ENCODE data around the gene KCNN1.

DNA sequence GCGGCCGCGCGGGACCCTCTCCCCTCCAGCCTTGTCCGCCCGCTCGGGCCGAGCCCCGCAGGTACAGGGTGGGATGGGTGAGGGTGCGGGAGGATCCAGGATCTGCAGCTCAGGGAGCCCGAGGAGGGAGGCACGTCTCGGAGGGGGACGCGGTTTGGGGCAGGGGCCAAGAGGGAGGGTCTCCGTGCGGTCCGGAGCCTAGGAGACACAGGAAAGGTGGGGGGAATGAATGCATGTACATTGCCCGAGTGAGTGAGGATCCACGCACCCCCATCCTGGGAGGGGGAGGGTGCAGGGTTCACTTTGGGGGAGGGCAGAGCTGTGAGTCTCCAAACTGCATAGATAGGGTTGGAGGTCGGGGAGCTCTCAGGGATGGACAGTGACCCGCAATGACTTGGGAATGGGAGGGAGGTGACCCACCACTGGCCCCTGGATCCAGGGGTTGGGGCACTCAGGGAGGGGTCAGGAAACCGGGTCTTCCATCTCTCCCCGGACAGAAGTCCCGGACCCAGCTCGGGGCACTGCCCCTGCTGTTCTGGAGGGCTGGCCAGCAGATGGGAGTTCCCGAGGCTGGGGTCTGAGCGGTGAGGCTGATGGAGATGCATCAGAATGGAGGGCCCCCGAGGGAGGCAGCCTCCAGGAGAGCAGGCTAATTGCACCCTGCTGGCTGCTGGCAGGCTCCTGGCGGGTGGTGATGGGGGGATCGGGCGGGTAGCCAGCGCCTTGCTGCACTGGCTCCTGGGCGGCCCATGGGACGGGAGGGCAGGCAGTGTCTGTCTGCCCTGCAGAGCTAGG is 547 bp downstream of the KCNN1 start:
- TF ChIP-seq, protein P1, sequence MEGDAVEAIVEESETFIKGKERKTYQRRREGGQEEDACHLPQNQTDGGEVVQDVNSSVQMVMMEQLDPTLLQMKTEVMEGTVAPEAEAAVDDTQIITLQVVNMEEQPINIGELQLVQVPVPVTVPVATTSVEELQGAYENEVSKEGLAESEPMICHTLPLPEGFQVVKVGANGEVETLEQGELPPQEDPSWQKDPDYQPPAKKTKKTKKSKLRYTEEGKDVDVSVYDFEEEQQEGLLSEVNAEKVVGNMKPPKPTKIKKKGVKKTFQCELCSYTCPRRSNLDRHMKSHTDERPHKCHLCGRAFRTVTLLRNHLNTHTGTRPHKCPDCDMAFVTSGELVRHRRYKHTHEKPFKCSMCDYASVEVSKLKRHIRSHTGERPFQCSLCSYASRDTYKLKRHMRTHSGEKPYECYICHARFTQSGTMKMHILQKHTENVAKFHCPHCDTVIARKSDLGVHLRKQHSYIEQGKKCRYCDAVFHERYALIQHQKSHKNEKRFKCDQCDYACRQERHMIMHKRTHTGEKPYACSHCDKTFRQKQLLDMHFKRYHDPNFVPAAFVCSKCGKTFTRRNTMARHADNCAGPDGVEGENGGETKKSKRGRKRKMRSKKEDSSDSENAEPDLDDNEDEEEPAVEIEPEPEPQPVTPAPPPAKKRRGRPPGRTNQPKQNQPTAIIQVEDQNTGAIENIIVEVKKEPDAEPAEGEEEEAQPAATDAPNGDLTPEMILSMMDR (IDR thresholded peaks at IDR 0.05) = no peak
- TF ChIP-seq SIN3A (IDR thresholded peaks at IDR 0.05; ENCODE audit: borderline replicate concordance, insufficient read depth, low read depth, low read length) = no peak

Measured in Panc1 (cell line).